ENCODE data around the gene USP6NL. TPM values are rescaled to one million over a fixed set of nuclear protein-coding genes. Genes with fewer than 3 reads are reported as not detected.
A peak's percentile ranks its signal among the peaks of the same experiment; 100 is the strongest.

USP6NL gene
- total RNA-seq, 2 donors from 2014 or later = 18.3 to 20.1 TPM

GRCh38 chr10:11564741-11565140 is 46.7 kb downstream of the USP6NL start:
- intact Hi-C loops (cut with DNase I, micrococcal nuclease) = no loop called here
- ATAC-seq = no peak

GRCh38 chr10:11563936-11564335 is 47.5 kb downstream of the USP6NL start:
- no peak for DNase-seq
- no peak for ATAC-seq
- intact Hi-C loops (cut with DNase I, micrococcal nuclease) = no loop called here

More at GRCh38 chr10:11564741-11565140, 46.7 kb downstream of the USP6NL start:
- no peak for DNase-seq

- no peak for DNase-seq
- intact Hi-C loops (cut with DNase I, micrococcal nuclease) = no loop called here
- ATAC-seq = no peak
These were observed 48.6 kb downstream of the USP6NL start for GRCh38 chr10:11562888-11563287.

GRCh38 chr10:11560076-11560709 is 51.3 kb downstream of the USP6NL start:
- DNase-seq = no peak
- intact Hi-C loops (cut with DNase I, micrococcal nuclease) = no loop called here
- ATAC-seq = peak; percentile 79

GRCh38 chr10:11557967-11558366 is 53.5 kb downstream of the USP6NL start:
- intact Hi-C loops (cut with DNase I, micrococcal nuclease) = no loop called here
- ATAC-seq = no peak
- DNase-seq = no peak

- intact Hi-C loops (cut with DNase I, micrococcal nuclease) = no loop called here
- no peak for DNase-seq
- ATAC-seq = no peak
These were observed 53.9 kb downstream of the USP6NL start for GRCh38 chr10:11557513-11557912.

GRCh38 chr10:11555556-11555955 is 55.9 kb downstream of the USP6NL start:
- no peak for DNase-seq
- no peak for ATAC-seq
- intact Hi-C loops (cut with DNase I, micrococcal nuclease) = no loop called here

- ATAC-seq = no peak
- no peak for DNase-seq
- intact Hi-C loops (cut with DNase I, micrococcal nuclease) = no loop called here
These were observed 57.6 kb downstream of the USP6NL start for GRCh38 chr10:11553773-11554381.

GRCh38 chr10:11551916-11552602 is 59.4 kb downstream of the USP6NL start:
- intact Hi-C loops (cut with DNase I, micrococcal nuclease) = no loop called here
- ATAC-seq (peak; percentile 62), DNase-seq (no peak)

- no peak for DNase-seq
- intact Hi-C loops (cut with DNase I, micrococcal nuclease) = no loop called here
- ATAC-seq = no peak
These were observed 60.3 kb downstream of the USP6NL start for GRCh38 chr10:11551104-11551503.

GRCh38 chr10:11548768-11549099 is 62.7 kb downstream of the USP6NL start:
- ATAC-seq (no peak), DNase-seq (no peak)
- intact Hi-C loops (cut with DNase I, micrococcal nuclease) = no loop called here

- intact Hi-C loops (cut with DNase I, micrococcal nuclease) = no loop called here
- ATAC-seq = no peak
These were observed 63.2 kb downstream of the USP6NL start for GRCh38 chr10:11548065-11548767.

GRCh38 chr10:11546581-11546980 is 64.9 kb downstream of the USP6NL start:
- ATAC-seq = no peak
- intact Hi-C loops (cut with DNase I, micrococcal nuclease) = no loop called here
- no peak for DNase-seq

More at GRCh38 chr10:11548065-11548767, 63.2 kb downstream of the USP6NL start:
- no peak for DNase-seq

- intact Hi-C loops (cut with DNase I, micrococcal nuclease) = no loop called here
- ATAC-seq = no peak
- no peak for DNase-seq
These were observed 70.2 kb downstream of the USP6NL start for GRCh38 chr10:11541296-11541695.

GRCh38 chr10:11539191-11539868 is 72.1 kb downstream of the USP6NL start:
- intact Hi-C loops (cut with DNase I, micrococcal nuclease) = no loop called here
- DNase-seq (no peak), ATAC-seq (peak; percentile 33)

- intact Hi-C loops (cut with DNase I, micrococcal nuclease) = no loop called here
- ATAC-seq = no peak
- DNase-seq = no peak
These were observed 72.6 kb downstream of the USP6NL start for GRCh38 chr10:11538834-11539190.

- intact Hi-C loops (cut with DNase I, micrococcal nuclease) = no loop called here
- DNase-seq = no peak
- ATAC-seq = no peak
These were observed 75.2 kb downstream of the USP6NL start for GRCh38 chr10:11536228-11536627.

- intact Hi-C loops (cut with DNase I, micrococcal nuclease) = no loop called here
- ATAC-seq (no peak), DNase-seq (no peak)
These were observed 76.0 kb downstream of the USP6NL start for GRCh38 chr10:11535346-11535959.

GRCh38 chr10:11533328-11533781 is 78.1 kb downstream of the USP6NL start:
- peak; percentile 63 for ATAC-seq

More at GRCh38 chr10:11533328-11533781, 78.1 kb downstream of the USP6NL start:
- DNase-seq = no peak
- intact Hi-C loops (cut with DNase I, micrococcal nuclease) = no loop called here

Data from left colon (tissue), 2 donors.